HG03066 (cell line): ENCODE measurements around the gene OR13C8.
"Not testable (repeated sequence)": the region's sequence is repeated elsewhere in the genome, so short reads cannot be mapped to it uniquely, and the experiment has no call there.

Experiments used
- ATAC-seq: cut with Tn5 transposase; IDR thresholded peaks from one replicate; pipeline ENCODE4 v1.9.1; 2021; ENCODE audit warnings: low read depth; ENCODE audit not compliant: unreplicated experiment

The OR13C8 gene, protein sequence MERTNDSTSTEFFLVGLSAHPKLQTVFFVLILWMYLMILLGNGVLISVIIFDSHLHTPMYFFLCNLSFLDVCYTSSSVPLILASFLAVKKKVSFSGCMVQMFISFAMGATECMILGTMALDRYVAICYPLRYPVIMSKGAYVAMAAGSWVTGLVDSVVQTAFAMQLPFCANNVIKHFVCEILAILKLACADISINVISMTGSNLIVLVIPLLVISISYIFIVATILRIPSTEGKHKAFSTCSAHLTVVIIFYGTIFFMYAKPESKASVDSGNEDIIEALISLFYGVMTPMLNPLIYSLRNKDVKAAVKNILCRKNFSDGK

DNA sequence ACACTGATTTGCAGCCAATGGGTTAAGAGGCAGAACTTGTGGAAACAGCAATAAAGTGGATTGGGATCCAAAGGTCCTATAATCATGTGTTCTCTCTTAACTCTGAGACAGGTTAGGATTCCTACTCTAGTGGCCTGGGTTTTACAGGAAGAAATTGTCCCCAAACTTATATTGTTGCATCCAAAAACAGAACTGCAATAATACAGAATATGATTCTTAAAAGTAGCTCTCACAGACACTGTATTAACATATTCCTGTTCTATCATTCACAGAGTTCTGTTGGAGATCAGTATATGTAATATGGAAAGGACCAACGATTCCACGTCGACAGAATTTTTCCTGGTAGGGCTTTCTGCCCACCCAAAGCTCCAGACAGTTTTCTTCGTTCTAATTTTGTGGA is at the start of gene OR13C8:
TSS of gene OR13C8 (plus strand) at position 301 of the 400 bp plus-strand sequence. CDS start at position 301, 0 bp downstream.
- ATAC-seq: no peak

DNA sequence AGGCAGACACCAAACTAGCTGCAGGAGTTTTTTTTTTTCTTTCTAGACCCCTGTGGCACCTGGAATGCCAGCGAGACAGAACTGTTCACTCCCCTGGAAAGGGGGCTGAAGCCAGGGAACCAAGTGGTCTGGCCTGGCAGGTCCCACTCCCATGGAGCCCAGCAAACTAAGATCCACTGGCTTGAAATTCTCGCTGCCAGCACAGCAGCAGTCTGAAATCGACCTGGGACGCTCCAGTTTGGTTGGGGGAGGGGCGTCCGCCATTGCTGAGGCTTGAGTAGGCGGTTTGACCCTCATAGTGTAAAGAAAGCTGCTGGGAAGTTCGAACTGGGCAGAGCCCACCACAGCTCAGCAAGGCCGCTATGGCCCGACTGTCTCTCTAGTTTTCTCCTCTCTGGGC is 48.7 kb upstream of the OR13C8 start:
- ATAC-seq: not testable (repeated sequence)

DNA sequence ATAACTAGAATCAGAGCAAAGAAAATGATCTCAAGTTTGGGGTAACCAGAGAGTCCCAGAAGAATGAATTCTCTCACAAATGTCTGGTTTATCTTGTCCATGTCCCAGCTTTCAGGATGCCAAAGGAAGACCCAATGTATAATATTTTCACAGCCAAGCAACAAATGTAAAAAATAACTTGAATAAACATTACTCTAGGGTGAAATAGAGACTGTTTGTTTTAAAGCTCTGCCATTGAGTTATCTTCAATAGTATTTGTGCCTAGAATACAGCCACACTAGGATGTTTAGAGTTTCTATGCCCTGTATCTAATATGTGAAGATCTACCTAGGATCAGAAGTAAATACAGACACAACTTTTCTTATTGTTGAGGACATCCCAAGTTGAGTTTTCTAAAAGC is 41.9 kb upstream of the OR13C8 start, which contains the start of gene OR13C4:
TSS of gene OR13C4 (minus strand) at position 101 of the 400 bp plus-strand sequence. CDS start at position 101, 0 bp downstream.
- ATAC-seq: no peak

DNA sequence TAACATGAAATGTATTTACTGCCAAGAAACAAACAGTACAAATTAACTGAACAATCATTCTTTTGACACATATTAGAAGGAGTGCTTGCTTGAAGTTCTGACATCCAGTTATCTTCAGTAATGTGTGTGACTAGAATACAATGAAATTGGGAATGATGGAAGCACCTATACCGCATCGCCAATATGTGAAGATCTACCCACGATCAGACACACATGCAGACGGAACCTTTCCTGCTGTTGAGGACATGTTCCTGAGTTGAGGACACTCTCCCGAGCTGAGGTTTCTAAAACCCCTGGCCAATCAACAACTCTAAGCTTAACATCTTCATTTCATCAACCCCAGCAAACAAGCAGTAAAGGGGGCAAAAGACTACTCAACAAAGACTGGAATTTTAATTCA is 32.2 kb upstream of the OR13C8 start, which contains the start of gene OR13C3:
TSS of gene OR13C3 (minus strand) at position 101 of the 400 bp plus-strand sequence. CDS start 133 bp downstream, outside the sequence.
- no peak for ATAC-seq

DNA sequence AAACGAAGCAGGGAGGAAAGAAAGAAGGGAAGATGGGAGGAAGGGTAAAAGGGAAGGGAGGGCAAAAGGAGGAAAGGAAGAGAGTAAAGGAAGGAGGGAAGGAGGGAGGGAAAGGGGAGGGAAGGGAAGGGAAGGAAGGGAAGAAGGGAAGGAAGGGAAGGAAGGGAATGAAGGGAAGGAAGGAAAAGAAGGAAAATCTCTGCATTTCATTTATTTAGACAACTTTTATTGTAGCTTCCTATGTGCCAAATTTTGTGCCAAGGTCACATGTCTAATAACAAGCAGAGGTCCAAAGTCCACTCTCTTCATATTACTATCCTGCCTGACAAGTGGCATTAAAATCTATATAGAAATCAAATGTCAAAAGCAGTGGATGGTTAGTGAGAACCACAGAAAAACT is 29.7 kb upstream of the OR13C8 start:
- ATAC-seq: no peak

DNA sequence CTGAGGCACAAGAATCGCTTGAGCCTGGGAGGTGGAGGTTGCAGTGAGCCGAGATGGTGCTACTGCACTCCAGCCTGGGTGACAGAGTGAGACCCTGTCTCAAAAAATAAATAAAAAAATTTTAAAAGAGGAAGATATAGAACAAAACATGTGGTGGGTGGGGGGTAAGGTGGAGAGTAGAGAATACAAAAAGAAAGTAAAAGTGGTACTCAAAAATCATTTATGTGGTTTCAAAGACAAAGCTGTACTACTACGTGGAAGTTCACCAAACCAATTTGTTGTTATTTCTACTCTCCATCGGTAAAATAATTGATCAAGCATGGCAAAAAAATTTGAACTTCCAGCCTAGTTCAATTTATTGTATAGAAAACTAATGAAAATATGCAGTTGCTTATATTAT is 24.3 kb upstream of the OR13C8 start:
- ATAC-seq: no peak

DNA sequence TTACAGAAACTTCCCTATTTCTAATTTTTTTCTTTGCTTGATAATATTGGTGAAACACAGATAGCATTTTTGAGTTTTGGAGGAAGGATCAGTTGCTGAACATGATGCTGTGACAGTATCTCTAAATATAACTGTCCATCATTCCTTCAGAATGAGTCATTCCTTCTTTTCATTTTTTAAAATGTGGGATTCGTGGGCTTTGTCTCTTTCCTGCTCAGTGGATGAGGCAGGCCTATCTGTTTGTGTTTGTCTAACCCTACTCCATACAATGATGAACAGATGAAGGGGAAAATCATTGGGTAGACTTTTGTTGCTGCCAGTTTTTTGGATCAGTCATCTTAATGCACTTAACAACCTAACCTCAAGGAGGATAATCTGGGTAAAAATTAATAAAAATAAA is 15.7 kb upstream of the OR13C8 start:
- no peak for ATAC-seq

DNA sequence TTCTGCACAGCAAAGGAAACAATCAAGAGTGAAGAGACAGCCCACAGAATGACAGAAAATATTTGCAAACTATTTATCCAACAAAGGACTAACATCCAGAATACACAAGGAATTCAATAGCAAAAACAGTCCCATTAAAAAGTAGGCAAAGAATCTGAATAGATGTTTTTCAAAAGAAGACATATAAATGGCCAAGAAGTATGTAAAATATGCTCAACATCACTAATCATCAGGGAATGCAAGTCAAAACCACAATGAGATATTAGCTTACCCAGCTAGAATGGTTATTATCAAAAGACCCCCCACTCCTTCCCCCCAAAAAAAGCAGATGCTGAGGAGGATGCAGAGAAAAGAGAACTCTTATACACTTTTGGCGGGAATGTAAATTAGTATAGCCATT is 13.4 kb upstream of the OR13C8 start:
- no peak for ATAC-seq

DNA sequence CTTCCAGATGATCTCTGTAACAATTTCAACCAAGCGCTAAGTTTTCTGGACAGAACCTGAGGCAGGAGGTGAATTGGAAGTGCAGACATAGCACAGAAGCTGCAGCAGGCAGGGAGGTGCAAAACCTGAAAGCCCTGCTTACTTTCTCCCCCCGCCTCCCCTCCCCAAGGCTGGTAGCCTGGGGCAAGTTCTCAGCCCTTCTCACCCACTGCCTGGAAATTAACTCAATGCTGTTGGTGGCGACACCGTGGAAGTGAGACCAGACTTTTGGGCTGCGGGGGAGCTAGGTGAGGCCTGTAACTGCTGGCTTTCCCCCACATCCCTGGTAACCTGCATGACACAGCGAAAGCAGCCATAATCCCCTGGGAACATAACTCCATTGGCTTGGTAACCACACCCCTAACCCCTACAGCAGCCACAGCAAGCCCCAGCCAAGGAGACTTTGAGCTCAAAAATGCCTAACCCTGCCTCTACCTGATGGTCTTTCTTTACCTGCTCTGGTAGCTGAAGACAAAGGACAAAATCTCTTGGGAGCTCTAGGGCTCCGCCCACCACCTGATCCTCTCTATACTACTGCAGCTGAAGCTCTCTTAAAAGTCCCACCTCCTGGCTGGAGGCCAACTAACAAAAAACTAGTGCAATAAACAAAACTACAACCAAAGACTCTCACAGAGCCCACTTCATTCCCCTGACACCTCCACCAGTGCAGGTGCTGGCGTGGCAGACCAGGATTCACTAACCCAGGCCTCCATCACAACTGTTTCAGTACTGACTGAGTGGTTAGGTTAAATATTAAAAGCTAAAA is 11.9 kb upstream of the OR13C8 start:
- no peak for ATAC-seq

DNA sequence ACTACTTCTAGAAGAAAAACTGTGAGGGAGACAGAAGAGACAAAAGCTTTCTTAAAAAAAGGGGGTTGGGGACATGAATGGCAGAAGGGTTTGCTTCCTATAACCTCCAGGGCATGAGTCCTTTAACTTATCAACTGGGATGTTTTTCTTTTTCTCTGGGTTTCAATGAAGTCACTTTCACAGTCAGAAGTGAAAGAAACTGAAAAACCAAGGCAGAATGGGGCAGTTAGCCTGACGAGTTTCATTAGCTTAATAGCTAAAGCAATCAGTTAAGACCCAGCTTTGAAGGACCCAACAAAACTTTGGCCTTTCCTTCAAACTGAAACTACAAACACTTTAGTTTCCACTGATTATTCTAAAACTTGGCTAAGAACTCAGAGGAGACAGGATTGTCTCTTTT is 4.6 kb upstream of the OR13C8 start:
- no peak for ATAC-seq

DNA sequence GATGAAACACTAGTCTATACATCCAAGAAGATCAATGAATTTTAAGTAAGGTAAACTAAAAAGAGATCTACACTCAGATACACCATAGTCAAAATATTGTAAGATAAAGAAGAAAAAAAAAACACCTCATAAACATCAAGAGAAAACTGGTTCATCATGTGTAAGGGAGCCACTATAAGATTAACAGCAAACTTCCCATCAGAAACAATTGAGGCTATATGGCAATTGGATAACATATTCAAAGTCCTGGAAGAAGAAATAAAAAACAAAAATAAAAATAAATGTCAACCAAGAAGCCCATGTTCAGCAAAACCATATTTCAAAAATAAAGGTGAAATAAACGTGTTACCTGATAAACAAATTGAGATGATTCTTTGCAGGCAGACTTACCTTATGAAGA is 3.6 kb downstream of the OR13C8 start:
- ATAC-seq: no peak

DNA sequence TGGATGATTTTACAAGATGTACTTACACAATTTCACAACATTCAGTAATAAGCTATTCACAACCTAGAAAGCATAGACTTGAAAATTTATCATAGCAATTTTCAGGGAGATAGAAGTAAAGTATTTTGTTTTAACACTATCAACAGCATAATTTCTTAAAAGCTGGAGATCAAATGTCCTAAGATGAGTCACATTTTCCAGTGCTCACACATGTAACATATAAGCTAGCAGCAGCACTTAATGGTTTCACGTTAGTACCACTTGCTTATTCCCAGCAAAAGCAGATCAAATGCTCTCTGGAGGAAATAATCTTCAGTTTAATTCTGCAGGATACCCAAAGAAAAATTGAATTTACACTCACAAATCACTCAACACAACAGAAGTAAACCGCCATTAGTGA is 6.5 kb downstream of the OR13C8 start:
- ATAC-seq: no peak

DNA sequence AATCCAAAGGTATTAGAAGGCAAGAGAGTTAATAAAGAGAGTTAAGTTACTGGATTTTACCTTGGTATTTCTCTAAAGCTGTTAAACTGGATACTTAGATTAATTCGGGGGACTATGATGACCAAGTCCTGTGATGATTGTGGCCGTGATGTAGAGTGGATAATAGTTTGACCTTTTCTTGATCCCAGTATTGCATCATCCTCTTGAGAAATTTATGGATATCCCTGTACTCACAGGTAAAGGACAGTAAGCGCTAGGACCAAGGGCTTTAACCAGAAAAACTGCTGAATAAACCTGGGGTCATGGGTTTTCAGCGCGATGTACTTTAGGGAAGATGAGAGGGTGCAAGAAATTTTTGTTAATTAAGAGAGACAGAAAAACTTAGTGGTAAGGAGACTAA is 8.3 kb downstream of the OR13C8 start:
- ATAC-seq: no peak

DNA sequence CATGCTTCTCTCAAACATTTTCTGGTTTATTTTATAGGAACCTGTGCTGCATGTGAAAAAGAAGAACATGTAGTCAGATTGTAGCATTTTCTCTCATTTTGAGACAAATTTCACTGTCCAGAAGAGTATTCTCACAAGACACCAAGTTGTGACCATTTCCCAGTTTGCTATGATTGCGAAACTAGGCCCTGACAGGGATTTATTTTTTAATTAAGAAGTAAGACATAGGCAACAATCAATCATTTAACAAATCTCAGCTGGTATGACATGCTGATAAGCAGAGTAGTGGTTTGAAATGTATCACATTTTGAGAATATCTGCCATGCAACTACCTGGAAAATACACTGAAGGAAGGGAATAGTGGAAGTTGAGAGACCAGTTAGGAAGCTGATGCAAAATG is 11.6 kb downstream of the OR13C8 start:
- no peak for ATAC-seq

DNA sequence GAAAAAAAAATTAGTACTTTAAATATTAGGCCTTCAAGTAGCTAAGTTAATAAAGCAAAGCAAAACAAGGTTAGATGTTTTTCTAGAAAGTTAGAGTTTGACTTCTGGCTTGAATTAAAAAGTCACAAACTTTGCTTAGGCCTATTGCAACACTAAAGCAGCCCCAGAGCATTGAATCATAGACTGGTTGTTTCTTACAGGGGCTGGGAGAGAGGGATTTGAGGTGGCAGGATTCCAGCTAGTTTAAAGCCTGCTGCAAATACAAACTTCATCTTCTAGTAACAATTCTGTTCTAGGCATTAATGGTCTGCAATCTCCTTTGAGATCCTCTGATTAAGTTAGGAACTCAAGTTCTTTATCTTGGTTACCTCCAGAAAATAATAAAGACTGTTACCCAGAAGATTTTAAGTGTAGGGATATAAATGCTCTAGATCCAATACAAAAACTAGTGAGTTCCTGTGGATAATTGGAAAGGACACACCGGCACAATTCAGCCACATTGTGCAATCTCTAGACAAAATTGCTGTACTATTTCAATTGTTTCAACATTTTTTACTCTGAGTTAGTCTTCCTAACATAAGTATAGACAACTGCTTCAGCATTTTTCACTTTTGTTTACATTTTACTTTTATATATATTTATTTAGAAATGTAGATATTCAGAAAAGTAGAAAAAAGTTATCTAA is 17.7 kb downstream of the OR13C8 start:
- ATAC-seq: no peak

DNA sequence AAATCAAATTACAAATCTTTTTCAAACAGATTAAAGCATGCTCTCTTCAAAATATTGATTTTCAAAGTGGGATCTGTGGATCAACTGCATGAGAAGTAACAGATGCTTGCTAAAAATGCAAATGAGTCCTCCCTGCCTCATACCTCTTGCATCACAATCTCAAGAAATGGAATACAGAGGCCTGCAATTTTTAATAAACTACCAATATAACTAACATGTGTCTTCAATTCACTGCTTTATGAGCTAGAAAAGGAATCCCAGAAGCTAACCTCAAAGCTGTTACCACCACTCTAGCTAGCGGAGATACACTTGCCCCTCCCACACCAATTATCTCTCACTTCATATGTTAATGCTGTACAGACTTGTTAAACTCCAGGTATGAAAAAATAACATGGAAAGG is 20.7 kb downstream of the OR13C8 start:
- ATAC-seq: no peak

DNA sequence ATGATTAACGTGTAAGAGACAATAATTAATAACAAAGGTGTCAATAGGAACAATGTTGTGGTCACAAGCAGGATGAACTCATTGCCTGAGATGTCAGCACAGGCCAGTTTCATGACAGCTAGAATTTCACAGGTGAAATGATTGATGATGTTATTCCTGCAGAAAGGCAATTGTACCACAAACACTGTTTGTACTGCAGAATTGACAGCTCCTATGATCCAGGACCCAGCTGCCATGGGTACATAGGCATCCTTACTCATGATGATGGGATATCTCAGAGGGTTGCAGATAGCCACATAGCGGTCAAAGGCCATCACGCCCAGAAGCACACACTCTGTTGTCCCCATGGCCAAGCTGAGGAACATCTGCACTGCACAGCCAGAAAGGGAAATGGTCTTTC is 29.8 kb downstream of the OR13C8 start:
- ATAC-seq: not testable (repeated sequence)

DNA sequence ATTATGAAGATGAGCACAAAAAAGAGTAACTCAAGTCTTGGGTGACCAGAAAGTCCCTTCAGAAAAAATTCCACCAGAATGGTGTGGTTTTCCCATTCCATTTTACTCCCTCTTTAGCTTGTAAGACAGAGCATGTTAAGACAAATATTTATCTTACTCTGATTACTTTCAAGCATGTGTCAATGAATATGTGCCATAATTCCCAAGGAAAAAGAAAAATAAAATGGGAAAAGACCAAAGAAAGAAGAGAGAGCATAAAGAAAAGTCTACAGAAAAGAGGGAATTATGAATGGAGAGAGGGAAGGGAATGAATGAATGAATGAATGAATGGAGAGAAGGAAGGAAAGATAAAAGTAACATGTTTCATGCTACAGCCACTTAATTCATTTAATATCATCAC is 30.3 kb downstream of the OR13C8 start, which contains the start of gene OR13C5:
TSS of gene OR13C5 (minus strand) at position 101 of the 400 bp plus-strand sequence. CDS start at position 101, 0 bp downstream.
- not testable (repeated sequence) for ATAC-seq

DNA sequence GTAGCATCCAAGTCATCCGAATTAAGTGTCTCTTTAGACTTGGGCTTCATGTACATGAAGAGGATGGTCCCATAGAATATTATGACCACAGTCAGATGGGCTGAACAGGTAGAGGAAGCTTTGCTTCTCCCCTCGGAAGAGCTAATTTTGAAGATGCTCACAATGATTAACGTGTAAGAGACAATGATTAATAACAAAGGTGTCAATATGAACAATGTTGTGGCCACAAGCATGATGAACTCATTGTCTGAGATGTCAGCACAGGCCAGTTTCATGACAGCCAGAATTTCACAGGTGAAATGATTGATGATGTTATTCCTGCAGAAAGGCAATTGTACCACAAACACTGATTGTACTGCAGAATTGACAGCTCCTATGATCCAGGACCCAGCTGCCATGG is 35.8 kb downstream of the OR13C8 start:
- peak; percentile 51 for ATAC-seq

DNA sequence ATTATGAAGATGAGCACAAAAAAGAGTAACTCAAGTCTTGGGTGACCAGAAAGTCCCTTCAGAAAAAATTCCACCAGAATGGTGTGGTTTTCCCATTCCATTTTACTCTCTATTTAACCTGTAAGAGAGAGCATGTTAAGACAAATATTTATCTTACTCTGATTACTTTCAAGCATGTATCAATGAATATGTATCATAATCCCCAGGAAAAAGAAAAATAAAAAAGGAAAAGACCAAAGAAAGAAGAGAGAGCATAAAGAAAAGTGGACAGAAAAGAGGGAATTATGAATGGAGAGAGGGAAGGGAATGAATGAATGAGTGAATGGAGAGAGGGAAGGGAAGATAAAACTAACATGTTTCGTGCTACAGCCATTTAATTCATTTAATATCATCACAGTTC is 36.6 kb downstream of the OR13C8 start, which contains the start of gene OR13C2:
TSS of gene OR13C2 (minus strand) at position 101 of the 400 bp plus-strand sequence. CDS start at position 101, 0 bp downstream.
- not testable (repeated sequence) for ATAC-seq

DNA sequence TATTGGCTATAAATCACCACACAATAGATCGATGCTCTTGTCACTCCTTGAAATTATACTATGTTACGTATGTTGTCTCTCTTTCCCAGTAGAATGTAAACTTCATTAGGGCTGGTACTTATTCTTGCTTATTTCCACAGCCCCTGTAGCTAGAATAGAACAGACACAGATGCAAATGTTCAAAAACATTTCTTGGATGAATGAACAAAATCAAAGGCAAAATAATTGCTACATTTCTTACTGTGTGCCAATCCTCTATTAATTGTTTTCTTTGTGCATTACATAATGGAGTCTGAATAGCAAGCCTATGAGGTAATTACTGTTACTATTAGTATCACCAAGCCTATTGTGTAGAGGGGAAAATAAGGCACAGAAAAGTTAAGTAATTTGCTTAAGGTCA is 37.2 kb downstream of the OR13C8 start:
- no peak for ATAC-seq
